GM12892 (cell line): ENCODE results near the gene CUBN.

Experiments used
- POLR2A ChIP-seq: IDR thresholded peaks from 2 replicates; pipeline ENCODE4 v1.6.1; 2011; ENCODE audit warnings: low read depth, low read length, control low read depth
- POLR2AphosphoS5 ChIP-seq: IDR thresholded peaks from 2 replicates; pipeline ENCODE4 v1.6.1; 2011; ENCODE audit warnings: low read depth, low read length, control low read depth
- TAF1 ChIP-seq: IDR thresholded peaks from 2 replicates; pipeline ENCODE4 v1.6.1; 2011; ENCODE audit warnings: low read depth, mild to moderate bottlenecking, control low read depth, low read length, borderline replicate concordance

DNA sequence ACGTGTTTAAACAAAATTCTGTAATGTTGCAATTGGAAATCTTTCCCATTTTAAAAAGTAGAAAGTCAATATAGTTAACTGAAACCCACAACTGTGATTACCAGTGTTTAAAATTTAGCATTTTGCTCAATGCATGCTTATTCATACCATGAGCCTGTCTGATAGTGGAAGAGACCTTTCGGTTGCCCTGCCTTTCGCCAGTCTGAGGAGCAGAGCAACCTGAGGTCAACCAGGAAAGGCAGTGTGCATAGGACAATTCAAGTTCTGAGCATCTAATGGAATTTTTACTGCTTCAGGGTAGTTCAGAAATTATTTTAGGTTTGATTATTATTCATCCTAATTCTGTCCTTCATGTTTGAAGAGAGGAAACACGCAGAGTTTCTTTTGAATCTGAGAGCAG is 100.8 kb downstream of the CUBN start:
- TF ChIP-seq POLR2A (no peak), POLR2AphosphoS5 (no peak), TAF1 (no peak)
